ENCODE measurements around the gene SYNM.

DNA sequence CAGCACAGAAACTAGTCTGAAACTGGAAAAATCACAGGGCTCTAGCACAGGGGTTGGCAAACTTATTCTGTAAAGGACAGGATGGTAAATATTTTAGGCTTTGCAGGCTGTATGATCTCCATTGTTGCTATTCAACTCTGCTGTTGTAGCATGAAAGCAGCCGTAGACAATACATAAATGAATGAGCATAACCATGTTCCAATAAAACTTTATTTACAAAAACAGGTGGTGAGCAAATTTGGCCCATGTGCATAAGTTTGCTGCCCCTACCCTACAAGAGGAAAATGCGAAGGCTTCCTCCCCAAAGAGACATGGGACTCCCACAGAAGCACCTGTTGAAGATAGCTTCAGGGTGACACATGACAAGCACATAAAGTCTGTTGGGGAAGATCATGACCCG is 59.2 kb downstream of the SYNM start:
- TF ChIP-seq, protein P1, sequence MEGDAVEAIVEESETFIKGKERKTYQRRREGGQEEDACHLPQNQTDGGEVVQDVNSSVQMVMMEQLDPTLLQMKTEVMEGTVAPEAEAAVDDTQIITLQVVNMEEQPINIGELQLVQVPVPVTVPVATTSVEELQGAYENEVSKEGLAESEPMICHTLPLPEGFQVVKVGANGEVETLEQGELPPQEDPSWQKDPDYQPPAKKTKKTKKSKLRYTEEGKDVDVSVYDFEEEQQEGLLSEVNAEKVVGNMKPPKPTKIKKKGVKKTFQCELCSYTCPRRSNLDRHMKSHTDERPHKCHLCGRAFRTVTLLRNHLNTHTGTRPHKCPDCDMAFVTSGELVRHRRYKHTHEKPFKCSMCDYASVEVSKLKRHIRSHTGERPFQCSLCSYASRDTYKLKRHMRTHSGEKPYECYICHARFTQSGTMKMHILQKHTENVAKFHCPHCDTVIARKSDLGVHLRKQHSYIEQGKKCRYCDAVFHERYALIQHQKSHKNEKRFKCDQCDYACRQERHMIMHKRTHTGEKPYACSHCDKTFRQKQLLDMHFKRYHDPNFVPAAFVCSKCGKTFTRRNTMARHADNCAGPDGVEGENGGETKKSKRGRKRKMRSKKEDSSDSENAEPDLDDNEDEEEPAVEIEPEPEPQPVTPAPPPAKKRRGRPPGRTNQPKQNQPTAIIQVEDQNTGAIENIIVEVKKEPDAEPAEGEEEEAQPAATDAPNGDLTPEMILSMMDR (conservative IDR thresholded peaks at IDR 0.05; ENCODE audit: low read depth, low read length): no peak
- no peak for TF ChIP-seq EZH2 (IDR thresholded peaks at IDR 0.05; ENCODE audit: borderline replicate concordance, low read depth, low read length, poor library complexity, severe bottlenecking)

Data from A673 (cell line).